WI38 (cell line): Measurements from ENCODE around the gene ANO4.

ENCODE experiments used
- H3K4me3 ChIP-seq: 2 replicates; pipeline ENCODE4 v1.5.1; 2011; ENCODE audit warnings: low read depth, mild to moderate bottlenecking, control low read depth, low read length
- TF ChIP-seq, protein P1 (sequence below): IDR thresholded peaks from 2 replicates; pipeline ENCODE4 v1.5.1; 2012; ENCODE audit warnings: low read depth, mild to moderate bottlenecking, control low read depth, low read length

The ANO4 gene

DNA sequence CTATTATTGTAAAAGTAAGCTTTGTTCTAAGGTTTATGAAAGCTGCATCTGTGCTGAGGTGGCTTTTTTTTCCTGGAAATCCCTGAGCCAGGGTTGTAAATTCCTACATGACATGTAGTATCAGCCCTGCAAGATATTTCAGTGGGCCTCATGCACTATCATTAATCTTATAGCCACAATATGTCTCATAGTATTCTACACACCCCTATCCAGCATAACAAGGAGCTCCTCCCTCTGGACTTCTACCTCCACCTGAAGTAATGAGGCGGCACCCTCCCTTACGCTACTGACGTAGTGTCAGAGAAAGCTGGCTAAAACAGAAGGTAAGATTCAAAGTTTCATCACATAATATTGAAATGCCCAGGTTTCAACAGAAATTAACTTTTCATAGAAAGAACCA, 380.0 kb downstream of the ANO4 start:
- TF ChIP-seq, protein P1, sequence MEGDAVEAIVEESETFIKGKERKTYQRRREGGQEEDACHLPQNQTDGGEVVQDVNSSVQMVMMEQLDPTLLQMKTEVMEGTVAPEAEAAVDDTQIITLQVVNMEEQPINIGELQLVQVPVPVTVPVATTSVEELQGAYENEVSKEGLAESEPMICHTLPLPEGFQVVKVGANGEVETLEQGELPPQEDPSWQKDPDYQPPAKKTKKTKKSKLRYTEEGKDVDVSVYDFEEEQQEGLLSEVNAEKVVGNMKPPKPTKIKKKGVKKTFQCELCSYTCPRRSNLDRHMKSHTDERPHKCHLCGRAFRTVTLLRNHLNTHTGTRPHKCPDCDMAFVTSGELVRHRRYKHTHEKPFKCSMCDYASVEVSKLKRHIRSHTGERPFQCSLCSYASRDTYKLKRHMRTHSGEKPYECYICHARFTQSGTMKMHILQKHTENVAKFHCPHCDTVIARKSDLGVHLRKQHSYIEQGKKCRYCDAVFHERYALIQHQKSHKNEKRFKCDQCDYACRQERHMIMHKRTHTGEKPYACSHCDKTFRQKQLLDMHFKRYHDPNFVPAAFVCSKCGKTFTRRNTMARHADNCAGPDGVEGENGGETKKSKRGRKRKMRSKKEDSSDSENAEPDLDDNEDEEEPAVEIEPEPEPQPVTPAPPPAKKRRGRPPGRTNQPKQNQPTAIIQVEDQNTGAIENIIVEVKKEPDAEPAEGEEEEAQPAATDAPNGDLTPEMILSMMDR = no peak
- H3K4me3 ChIP-seq = no peak overlapping the region
